HG02840 (cell line): ENCODE data around the gene FN3K.
A peak's percentile ranks its signal among the peaks of the same experiment; 100 is the strongest.

ENCODE experiments used
- ATAC-seq: cut with Tn5 transposase; IDR thresholded peaks from one replicate; pipeline ENCODE4 v1.9.1; 2021; ENCODE audit warnings: mild to moderate bottlenecking, moderate library complexity, moderate number of reproducible peaks; ENCODE audit not compliant: unreplicated experiment, low FRiP score

The FN3K gene

GRCh38 chr17:82703036-82703745, 32.2 kb upstream of the FN3K start:
- no peak for ATAC-seq

DNA sequence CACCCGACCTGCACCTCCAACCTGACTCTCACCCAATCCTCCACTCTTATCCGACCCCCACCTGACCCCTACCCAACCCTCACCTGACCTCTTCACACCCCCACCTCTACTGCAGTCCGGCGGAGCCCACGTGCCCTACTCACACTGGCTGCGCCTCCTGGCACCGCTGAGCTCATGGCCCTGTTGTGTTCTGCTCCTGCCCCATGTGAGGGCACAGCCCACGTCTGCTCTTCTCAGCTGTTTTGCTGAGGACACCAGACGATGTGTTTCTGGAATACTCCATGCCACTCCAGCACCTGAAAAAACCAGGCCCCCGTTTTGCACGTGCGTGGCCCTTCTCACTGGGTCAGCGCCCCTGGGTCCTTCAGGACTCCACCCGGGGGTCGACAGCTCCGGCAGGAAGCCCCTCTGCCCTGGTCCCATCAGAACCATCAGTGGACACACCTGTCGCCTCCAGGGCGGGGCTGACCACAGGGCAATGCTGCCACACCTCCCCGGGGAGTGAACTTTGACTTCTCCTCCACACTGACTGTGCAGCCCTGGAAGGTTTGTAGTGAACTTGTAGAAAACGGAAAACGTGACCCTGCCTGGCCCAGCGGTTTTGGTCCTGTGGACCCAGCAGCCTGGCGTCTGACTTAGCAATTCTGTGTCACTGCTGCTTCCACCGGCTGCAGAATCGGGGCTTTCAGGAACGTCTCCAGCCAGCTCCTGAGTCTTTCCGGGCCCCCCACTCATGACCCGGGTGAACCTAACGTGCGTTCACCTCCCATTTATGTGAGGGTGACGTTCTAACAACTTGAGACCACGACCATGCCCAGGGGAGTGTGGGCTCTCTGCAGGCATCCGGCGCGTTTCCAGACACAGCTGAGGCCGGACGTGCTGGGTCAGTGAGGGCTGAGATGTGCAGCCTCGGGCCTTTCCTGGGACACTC, 31.2 kb upstream of the FN3K start:
- ATAC-seq, result no peak

DNA sequence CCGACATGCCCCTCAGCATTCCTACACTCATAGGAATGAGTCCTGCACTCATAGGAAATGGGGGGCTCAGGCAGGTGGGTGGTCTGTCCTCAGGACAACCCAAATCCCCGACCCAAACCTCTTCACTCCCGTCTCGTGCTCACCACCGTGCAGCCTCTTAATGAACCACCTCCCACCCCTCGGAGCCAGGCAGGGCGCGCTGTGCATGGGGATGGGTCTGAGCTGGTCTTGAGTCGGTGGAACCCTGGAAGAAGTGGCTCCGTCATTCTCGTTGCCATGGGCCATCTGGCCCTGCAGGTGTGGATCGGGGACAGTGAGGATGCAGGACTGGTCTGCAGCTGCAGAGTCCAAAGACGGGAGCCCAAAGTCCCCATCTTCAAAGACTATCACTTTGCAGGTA, 30.5 kb upstream of the FN3K start:
- ATAC-seq, result no peak

DNA sequence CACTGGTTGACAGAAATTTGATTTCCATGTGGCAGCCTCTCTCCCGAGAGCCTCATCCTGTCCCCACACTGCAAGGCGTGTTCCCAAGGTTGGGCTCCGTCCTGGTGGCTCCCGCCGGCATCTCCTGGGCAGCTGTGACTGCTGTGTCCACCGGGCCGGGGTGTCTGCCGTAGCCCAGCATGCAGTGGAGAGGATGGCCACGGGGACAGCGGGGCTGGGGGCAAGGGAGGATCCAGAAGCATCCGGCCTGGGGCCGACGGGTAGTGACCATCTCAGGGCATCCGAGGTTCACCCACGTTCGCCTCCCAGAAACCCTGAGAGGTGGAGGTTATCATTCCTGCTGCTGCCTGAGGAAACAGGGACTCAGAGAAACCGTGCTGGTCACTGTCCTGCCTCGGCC, 29.7 kb upstream of the FN3K start:
- no peak for ATAC-seq

DNA sequence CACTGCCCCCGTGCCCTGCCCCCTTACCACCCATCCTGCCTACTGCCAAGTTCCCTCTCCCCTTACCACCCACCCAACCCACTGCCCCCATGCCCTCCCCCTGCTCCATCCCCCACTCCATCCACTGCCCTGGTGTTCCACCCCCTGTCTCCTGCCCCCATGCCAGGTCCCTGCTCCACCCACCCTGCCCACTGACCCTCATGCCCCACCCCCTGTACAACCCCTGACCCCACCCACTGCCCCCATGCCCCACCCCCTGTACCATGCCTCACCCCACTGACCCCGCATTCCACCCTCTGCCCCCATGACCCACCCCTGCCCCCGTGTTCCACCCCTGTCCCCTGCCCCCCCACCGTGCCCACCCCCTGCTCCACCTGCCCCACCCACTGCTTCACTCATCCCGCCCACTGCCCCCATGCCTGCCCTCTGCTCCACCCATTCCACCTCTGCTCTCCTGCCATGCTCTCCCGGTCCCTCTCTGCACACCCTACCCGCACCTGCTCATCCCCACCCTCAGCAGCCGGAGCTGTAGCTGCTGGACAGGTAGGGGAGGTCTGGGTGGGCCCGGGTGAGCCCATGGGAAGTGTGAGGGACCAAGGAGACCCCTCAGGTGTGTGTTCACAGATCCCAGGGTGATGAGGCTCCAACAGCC, 26.3 kb upstream of the FN3K start:
- ATAC-seq, result no peak

DNA sequence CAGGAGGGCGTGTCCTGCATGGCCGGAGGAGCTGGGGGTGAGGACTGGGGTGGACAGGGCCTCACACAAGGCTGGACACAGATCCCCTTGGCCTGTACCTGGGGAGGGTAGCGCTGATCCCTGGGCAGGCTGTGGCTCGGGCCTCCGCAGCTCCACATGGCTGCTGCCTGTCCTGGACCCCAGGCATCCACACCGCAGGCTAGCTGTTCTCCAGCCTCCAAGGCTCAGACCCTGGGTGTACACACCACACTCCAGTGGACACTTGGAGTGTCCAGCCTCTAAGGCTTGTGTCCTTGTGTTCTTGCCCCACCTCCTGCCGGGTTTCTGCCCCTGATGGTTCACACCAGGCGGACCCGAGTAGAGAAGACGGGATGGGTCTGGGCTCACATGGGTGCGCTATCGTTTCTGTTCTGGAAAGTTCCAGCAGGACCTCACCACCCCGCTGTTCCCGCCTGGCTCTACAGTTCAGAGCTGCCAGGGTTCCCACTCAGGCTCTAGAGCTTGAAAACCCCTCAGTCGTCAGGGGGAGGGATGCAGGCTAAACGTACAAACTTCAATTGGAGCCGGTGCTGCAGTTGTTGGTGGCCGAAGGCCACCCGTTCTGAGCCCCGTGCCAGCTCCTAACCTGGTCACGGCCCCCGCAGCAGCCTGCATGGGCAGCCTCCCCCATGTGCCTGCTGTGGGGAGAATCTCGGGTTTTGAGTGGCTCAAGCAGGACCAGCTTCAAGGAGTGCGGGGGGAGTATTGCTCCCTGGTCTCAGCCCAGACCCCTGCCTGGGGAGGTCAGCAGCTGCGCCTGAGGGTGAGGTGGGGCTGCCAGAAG, 25.5 kb upstream of the FN3K start:
- no peak for ATAC-seq

DNA sequence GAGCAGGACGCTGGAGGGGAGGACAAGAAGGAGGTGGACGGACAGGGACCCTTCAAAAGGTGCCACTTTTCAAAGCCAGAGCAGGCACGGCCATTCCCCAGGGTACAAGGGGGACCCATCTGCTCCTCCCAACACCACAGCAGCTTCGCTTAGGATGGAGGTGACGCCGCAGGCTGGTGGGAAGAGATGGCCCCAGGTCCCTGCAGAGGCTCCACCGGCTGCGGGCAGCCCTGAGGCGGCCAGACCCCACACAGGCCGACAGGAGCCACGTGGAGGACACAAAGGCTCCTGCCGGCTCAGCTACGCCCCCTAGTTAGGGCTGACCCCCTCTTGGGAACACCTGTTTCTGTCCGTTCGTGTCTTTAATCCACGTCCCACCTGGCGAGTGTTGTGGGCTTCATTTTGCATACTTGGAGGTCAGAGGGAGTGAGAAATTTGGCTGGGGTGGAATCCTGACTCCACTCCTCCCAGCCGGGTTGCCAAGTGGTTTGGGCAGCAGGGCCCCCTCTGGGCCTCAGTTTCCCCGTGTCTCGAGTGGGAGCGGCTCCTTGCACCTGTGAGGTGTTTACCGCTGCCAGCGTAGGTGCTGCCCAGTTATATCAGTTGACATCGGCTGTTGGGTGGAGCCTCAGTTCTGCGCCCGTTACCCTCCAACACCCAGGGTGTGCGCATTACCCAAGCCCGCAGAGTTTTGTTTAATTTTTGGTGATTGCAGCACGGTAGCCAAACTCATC, 24.7 kb upstream of the FN3K start:
- no peak for ATAC-seq

DNA sequence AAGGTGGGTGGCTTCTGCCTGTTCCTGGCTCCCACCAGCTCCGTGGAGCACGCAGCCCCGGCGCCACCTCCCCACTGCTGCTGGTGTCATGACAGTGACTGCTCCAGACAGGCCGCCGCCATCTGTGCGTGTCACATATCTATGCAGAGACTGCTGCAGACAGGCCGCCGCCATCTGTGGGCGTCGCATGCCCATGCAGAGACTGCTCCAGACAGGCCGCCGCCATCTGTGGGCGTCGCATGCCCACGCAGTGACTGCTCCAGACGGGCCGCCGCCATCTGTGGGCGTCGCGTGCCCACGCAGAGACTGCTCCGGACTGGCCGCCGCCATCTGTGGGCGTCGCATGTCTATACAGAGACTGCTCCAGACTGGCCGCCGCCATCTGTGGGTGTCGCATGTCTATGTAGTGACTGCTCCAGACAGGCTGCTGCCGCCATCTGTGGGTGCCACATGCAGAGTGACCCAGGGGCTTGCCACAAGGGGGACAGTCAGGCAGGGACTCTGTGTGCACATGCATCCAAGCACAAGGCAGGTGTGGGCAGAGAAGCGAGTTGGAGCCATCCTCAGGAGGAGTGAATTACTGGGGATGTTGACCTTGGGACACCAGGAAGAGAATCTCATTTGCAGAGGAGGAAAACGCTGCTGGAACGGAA, 22.2 kb upstream of the FN3K start:
- ATAC-seq, result no peak

DNA sequence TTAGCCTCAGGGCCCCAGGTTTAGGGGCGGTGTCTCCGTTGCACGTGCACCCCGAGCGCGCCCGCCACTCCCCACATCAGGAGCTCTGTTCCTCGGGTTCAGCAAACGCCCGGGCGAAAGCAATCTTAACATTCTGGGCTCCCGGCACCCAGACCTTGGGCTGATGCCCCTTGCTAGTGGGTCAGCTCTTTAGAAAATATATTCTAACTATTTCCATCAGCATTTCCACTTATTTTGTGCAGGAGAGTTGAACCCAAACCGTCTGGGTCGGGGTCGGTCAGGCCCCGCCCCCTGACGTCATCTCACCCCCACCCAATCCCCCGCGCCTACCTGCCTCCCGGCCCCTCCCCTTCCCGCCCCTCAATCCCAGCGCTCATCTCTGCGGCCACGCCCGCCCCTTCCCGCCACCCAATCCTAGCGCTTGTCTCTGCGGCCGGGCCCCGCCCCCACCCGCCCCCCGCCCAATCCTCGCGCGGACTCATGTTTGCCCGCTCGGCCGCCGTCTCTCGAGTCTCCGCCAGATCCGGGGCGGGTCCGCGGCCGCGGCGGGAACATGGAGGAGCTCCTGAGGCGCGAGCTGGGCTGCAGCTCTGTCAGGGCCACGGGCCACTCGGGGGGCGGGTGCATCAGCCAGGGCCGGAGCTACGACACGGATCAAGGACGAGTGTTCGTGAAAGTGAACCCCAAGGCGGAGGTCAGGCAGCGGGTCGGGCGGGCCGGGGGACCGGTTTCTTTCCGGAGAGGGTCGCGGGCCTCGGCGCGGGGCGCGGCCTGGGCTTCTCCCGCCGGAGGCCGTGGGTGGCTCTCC, 19.0 kb upstream of the FN3K start, which contains the start of gene FN3KRP:
FN3KRP (plus strand) TSS at position 504 of the 808 bp plus-strand sequence; CDS start at position 554, 50 bp downstream.
- ATAC-seq, result peak; percentile 48

DNA sequence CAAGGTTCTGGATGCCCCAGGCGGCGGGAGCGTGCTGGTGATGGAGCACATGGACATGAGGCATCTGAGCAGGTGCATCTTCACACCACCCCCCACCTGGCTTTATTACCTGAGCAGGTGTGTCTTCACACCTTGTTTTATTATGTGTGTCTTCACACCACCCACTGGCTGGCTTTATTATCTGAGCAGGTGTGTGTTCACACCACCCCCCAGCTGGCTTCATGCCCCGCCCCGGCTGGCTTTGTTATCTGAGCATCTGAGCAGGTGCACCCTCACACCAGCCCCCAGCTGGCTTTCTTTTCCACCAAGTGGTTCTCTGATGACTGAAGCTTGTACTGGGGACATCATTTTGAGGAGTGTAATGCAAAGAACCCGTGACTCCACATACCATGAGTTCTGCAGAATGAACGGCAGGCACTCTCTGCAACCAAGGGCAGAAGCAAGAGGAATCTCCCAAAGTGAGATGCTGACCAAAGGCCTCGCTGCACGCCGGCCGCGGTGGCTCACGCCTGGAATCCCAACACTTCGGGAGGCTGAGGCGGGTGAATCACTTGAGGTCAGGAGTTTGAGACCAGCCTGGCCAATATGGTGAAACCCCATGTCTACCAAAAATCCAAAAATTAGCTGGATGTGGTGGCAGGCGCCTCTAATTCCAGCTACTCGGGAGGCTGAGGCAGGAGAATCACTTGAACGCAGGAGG, 16.3 kb upstream of the FN3K start:
- ATAC-seq, result no peak

GRCh38 chr17:82720204-82720603, 15.2 kb upstream of the FN3K start:
- no peak for ATAC-seq

- no peak for ATAC-seq
Measured at GRCh38 chr17:82722341-82723013, 12.9 kb upstream of the FN3K start.

DNA sequence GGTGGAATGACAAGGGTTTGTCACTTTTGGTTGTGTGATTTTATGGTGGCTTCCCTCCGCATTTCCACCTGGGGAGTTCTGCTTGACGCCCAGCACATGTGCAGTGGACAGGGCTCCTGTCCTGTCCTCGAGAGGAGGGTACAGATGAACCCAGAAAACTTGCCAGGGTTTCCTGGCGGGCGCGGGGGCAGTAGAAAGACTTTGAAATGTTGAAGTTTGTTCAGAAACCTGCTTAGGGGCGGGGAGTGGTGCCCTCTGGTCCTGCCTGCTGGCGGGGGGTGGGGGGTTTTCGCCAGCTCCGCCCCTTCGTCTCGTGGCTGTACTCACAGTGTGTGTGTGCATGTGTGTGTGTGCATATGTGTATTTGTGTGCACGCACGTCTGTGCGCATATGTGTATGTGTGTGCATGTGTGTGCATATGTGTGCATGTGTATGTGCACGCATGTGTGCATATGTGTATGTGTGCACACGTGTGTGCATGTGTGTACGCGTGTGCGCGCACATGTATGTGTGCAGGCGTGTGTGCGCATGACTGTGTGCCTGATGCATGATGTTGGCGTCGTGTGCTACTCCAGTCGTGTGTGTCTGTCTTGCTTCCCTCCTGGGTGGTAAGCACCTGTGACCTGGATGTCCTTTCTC, 12.1 kb upstream of the FN3K start:
- no peak for ATAC-seq

- no peak for ATAC-seq
Measured at GRCh38 chr17:82726427-82726826, 9.0 kb upstream of the FN3K start.

GRCh38 chr17:82729479-82730260, 5.7 kb upstream of the FN3K start:
- no peak for ATAC-seq
